Uterus (tissue), 2 donors: ENCODE results near the gene SLCO1C1.

Source experiments
- POLR2A ChIP-seq, 2 donors: fragments of 450-650 bp; IDR thresholded peaks; one replicate each; pipeline ENCODE4 v1.6.1; 2016; ENCODE audit warnings: antibody characterized with exemption in 2 of 2, mild to moderate bottlenecking in 1 of 2, moderate library complexity in 1 of 2
- TF ChIP-seq, protein P1 (sequence below), 4 experiments: fragments of 200-600 bp in 2 of 4; fragments of 450-650 bp in 2 of 4; sonication (generic) in 2 of 4; IDR thresholded peaks; one replicate each; pipeline ENCODE4 v1.5.1; 2016 to 2019; ENCODE audit warnings: antibody characterized with exemption in 4 of 4, mild to moderate bottlenecking in 2 of 4, moderate library complexity in 1 of 4

- TF ChIP-seq, protein P1, sequence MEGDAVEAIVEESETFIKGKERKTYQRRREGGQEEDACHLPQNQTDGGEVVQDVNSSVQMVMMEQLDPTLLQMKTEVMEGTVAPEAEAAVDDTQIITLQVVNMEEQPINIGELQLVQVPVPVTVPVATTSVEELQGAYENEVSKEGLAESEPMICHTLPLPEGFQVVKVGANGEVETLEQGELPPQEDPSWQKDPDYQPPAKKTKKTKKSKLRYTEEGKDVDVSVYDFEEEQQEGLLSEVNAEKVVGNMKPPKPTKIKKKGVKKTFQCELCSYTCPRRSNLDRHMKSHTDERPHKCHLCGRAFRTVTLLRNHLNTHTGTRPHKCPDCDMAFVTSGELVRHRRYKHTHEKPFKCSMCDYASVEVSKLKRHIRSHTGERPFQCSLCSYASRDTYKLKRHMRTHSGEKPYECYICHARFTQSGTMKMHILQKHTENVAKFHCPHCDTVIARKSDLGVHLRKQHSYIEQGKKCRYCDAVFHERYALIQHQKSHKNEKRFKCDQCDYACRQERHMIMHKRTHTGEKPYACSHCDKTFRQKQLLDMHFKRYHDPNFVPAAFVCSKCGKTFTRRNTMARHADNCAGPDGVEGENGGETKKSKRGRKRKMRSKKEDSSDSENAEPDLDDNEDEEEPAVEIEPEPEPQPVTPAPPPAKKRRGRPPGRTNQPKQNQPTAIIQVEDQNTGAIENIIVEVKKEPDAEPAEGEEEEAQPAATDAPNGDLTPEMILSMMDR (IDR thresholded peaks at IDR 0.05) = no peak
- TF ChIP-seq POLR2A (IDR thresholded peaks at IDR 0.05) = no peak
Measured at GRCh38 chr12:20653871-20654270, 41.3 kb upstream of the SLCO1C1 start.
